ENCODE data around the gene PMEPA1.

The PMEPA1 gene

DNA sequence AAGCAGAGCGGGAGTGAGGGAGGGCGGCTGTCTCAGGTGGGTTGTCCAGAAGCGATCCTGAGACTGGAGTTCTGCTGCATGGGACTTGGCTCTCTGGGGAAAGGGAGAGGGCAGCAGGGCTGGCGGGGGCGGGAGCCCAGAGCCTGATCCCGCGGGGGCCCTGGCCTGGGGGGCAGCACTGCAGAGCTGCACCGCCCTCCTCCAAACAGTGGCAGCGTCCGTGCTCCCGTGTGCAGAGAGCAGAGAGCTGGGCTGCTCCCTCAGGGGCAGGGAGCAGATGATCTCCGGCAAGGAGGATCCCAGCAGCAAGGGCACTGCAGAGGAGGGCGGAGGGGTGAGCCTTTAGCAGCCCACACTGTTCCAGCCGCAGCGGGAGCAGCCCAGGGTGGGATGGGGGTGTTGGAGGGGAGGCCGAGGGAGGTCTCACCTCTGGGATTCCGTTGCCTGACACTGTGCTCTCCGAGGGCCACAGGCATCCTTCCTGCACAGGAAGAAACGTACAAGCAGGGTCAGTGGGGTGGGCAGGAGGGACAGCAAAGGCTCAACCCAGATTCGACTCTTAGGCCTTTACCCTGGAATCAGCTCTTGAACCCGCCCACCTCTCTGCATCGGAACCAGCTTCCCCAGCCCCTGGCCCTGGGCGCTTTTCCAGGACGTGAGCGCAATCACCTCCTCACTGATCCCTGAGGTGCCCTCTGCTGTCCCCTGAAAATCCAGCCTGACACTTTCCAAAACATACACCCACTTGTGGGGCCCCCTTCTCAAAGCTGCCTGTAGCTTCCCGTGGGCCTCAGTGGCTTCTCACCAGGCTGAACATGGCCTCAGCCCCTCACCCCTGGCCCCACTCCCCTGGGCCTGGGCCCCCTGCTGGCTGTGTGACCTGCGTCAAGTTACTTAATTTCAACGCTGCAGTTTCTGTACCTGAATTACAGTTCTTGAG lies 56.9 kb downstream of the PMEPA1 start:
- H3K27ac ChIP-seq (ENCODE audit: extremely low read depth, low read depth, low read length), result no peak overlapping the region
- TF ChIP-seq, protein P1, sequence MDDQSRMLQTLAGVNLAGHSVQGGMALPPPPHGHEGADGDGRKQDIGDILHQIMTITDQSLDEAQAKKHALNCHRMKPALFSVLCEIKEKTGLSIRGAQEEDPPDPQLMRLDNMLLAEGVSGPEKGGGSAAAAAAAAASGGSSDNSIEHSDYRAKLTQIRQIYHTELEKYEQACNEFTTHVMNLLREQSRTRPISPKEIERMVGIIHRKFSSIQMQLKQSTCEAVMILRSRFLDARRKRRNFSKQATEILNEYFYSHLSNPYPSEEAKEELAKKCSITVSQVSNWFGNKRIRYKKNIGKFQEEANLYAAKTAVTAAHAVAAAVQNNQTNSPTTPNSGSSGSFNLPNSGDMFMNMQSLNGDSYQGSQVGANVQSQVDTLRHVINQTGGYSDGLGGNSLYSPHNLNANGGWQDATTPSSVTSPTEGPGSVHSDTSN (CRISPR knock-in tag; IDR thresholded peaks at IDR 0.05), result no peak
- TF ChIP-seq ZNF10 (tag by site-specific recombination; IDR thresholded peaks at IDR 0.05) (no peak), GLIS1 (tag by site-specific recombination; IDR thresholded peaks at IDR 0.05) (no peak), ZFP37 (tag by site-specific recombination; IDR thresholded peaks at IDR 0.05) (no peak), ZFP3 (tag by site-specific recombination; IDR thresholded peaks at IDR 0.05; ENCODE audit: low read depth) (no peak), SP7 (tag by site-specific recombination; IDR thresholded peaks at IDR 0.05) (no peak), GLIS2 (tag by site-specific recombination; IDR thresholded peaks at IDR 0.05) (no peak), ZNF544 (tag by site-specific recombination; IDR thresholded peaks at IDR 0.05) (no peak), ZIC2 (tag by site-specific recombination; IDR thresholded peaks at IDR 0.05) (no peak), ZNF48 (tag by site-specific recombination; IDR thresholded peaks at IDR 0.05) (no peak), ZNF391 (tag by site-specific recombination; IDR thresholded peaks at IDR 0.05; ENCODE audit: borderline replicate concordance, low read depth) (no peak), ZNF777 (tag by site-specific recombination; IDR thresholded peaks at IDR 0.05; ENCODE audit: borderline replicate concordance) (no peak), ZBTB17 (tag by site-specific recombination; IDR thresholded peaks at IDR 0.05) (no peak), ZNF629 (tag by site-specific recombination; IDR thresholded peaks at IDR 0.05) (no peak), ZNF146 (tag by site-specific recombination; IDR thresholded peaks at IDR 0.05) (no peak), ZNF701 (tag by site-specific recombination; IDR thresholded peaks at IDR 0.05) (no peak), WT1 (tag by site-specific recombination; IDR thresholded peaks at IDR 0.05) (no peak)
- TF ChIP-seq, protein P2, sequence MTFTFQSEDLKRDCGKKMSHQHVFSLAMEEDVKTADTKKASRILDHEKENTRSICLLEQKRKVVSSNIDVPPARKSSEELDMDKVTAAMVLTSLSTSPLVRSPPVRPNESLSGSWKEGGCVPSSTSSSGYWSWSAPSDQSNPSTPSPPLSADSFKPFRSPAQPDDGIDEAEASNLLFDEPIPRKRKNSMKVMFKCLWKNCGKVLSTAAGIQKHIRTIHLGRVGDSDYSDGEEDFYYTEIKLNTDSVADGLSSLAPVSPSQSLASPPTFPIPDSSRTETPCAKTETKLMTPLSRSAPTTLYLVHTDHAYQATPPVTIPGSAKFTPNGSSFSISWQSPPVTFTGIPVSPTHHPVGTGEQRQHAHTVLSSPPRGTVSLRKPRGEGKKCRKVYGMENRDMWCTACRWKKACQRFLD (tag by site-specific recombination; IDR thresholded peaks at IDR 0.05), result no peak
- no peak overlapping the region for H3K4me3 ChIP-seq (ENCODE audit: low read depth, low read length)
- H3K9me3 ChIP-seq (ENCODE audit: control insufficient read depth, insufficient read depth, low read depth, low read length), result no peaks in the 10 kb centered on the region
- ChIA-PET CTCF (interaction anchor here (1.0 to 2.5 kb wide), 5 partner anchors 10 to 434 kb away, joined by 4 to 24 read pairs (median 5); no protein-coding TSS in a partner anchor), POLR2A (no interaction called here)
- no peaks in the 10 kb centered on the region for H3K4me1 ChIP-seq (ENCODE audit: control insufficient read depth, insufficient read depth, low read length)
- peaks cover 0 to 39% of the 10 kb centered on the region in 2 experiments; a peak in 1 of 3 replicates for H3K36me3 ChIP-seq (ENCODE audit: control insufficient read depth in 2 of 2, insufficient read depth in 1 of 2, low read length in 2 of 2)

DNA sequence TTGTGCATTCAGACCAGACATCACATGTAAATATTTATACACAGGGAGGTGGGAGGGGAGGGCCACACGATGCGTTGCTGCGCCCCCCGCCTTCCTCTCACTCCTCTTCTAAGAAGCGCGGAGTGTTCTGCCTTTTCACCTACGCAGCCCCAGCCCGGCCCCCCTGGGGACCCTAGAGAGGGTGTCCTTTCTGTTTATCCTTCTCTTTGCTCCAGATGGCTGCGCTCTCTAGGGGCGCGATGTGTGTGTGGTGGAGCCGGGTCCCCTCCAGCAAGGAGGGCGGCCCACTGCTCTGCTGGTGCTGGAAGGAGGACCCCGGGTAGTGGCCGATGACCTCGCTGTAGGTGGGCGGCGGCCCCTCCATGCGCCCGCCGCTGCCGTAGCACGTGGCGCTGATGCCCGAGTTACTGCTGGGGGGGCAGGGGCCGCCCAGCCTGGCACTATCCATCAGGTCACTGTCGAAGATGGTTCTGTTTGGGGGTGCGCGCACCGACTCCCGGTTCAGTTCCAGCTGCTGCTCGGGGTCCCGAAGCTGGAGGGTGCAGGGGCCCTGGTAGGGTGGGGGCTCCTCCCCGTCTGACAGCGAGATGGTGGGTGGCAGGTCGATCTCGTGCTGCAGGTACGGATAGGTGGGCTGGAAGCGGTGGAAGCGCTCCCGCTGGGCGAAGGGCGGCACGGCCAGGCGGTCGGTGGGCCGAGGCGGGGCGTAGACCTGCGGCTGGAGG lies 57.8 kb downstream of the PMEPA1 start:
- Histone ChIP-seq H3K4me3 (ENCODE audit: low read depth, low read length) (no peak overlapping the region), H3K27ac (ENCODE audit: extremely low read depth, low read depth, low read length) (no peak overlapping the region), H3K4me1 (ENCODE audit: control insufficient read depth, insufficient read depth, low read length) (no peaks in the 10 kb centered on the region), H3K36me3 (ENCODE audit: control insufficient read depth in 2 of 2, insufficient read depth in 1 of 2, low read length in 2 of 2) (peaks cover 0 to 33% of the 10 kb centered on the region in 2 experiments; a peak in 1 of 3 replicates), H3K9me3 (ENCODE audit: control insufficient read depth, insufficient read depth, low read depth, low read length) (no peaks in the 10 kb centered on the region)
- no peak for TF ChIP-seq FEZF1 (tag by site-specific recombination; IDR thresholded peaks at IDR 0.05)
- TF ChIP-seq, protein P3, sequence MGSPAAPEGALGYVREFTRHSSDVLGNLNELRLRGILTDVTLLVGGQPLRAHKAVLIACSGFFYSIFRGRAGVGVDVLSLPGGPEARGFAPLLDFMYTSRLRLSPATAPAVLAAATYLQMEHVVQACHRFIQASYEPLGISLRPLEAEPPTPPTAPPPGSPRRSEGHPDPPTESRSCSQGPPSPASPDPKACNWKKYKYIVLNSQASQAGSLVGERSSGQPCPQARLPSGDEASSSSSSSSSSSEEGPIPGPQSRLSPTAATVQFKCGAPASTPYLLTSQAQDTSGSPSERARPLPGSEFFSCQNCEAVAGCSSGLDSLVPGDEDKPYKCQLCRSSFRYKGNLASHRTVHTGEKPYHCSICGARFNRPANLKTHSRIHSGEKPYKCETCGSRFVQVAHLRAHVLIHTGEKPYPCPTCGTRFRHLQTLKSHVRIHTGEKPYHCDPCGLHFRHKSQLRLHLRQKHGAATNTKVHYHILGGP (tag by site-specific recombination; IDR thresholded peaks at IDR 0.05), result no peak
- TF ChIP-seq GFI1B (tag by site-specific recombination; IDR thresholded peaks at IDR 0.05), result no peak
- no peak for TF ChIP-seq ZNF311 (tag by site-specific recombination; IDR thresholded peaks at IDR 0.05; ENCODE audit: borderline replicate concordance)
- TF ChIP-seq, protein P4, sequence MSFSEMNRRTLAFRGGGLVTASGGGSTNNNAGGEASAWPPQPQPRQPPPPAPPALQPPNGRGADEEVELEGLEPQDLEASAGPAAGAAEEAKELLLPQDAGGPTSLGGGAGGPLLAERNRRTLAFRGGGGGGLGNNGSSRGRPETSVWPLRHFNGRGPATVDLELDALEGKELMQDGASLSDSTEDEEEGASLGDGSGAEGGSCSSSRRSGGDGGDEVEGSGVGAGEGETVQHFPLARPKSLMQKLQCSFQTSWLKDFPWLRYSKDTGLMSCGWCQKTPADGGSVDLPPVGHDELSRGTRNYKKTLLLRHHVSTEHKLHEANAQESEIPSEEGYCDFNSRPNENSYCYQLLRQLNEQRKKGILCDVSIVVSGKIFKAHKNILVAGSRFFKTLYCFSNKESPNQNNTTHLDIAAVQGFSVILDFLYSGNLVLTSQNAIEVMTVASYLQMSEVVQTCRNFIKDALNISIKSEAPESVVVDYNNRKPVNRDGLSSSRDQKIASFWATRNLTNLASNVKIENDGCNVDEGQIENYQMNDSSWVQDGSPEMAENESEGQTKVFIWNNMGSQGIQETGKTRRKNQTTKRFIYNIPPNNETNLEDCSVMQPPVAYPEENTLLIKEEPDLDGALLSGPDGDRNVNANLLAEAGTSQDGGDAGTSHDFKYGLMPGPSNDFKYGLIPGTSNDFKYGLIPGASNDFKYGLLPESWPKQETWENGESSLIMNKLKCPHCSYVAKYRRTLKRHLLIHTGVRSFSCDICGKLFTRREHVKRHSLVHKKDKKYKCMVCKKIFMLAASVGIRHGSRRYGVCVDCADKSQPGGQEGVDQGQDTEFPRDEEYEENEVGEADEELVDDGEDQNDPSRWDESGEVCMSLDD (tag by site-specific recombination; IDR thresholded peaks at IDR 0.05), result no peak
- no peak for TF ChIP-seq ZNF626 (tag by site-specific recombination; IDR thresholded peaks at IDR 0.05)
- no peak for TF ChIP-seq HOXC10 (CRISPR knock-in tag; IDR thresholded peaks at IDR 0.05)
- no peak for TF ChIP-seq HOXA7 (CRISPR knock-in tag; IDR thresholded peaks at IDR 0.05; ENCODE audit: borderline replicate concordance)
- CTCF ChIA-PET, result interaction anchor here (0.7 to 0.9 kb wide), 2 partner anchors 29 to 460 kb away, joined by 3 read pairs; no protein-coding TSS in a partner anchor
- POLR2A ChIA-PET, result no interaction called here
